Ovary (tissue), 3 donors: ENCODE measurements around the gene CYYR1.

ENCODE experiments used
- POLR2A ChIP-seq: fragments of 450-650 bp; IDR thresholded peaks from one replicate; pipeline ENCODE4 v1.6.1; 2017; ENCODE audit warnings: antibody characterized with exemption, mild to moderate bottlenecking, moderate library complexity
- TF ChIP-seq, protein P1 (sequence below), 3 donors: fragments of 450-650 bp in 2 of 3; fragments of 200-600 bp in 1 of 3; IDR thresholded peaks; one replicate each; pipeline versions ENCODE4 v1.5.1 to v1.8.0; 2016 to 2022; ENCODE audit warnings: antibody characterized with exemption in 3 of 3, mild to moderate bottlenecking in 1 of 3
- donor health status: DM: no; HTN: no; CAD: no.

DNA sequence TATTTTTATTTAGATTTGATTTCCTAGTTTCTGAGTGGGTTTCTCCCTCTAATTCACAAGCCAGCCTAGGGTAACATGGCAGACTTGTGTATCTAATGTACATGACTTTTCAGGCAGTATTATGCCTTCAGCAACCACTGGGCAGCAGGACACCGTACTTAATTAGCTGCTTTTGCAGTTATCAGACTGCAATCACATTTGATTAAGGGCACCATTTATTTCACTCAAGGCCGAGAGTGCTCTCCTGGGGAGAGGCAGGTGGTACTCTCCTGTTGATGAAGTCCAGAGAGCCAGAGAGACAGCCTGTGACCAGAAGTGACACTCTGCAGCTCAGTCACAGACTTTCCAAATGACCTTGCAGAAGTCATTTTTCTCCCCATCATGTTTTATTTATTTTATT is 18.7 kb downstream of the CYYR1 start:
- TF ChIP-seq, protein P1, sequence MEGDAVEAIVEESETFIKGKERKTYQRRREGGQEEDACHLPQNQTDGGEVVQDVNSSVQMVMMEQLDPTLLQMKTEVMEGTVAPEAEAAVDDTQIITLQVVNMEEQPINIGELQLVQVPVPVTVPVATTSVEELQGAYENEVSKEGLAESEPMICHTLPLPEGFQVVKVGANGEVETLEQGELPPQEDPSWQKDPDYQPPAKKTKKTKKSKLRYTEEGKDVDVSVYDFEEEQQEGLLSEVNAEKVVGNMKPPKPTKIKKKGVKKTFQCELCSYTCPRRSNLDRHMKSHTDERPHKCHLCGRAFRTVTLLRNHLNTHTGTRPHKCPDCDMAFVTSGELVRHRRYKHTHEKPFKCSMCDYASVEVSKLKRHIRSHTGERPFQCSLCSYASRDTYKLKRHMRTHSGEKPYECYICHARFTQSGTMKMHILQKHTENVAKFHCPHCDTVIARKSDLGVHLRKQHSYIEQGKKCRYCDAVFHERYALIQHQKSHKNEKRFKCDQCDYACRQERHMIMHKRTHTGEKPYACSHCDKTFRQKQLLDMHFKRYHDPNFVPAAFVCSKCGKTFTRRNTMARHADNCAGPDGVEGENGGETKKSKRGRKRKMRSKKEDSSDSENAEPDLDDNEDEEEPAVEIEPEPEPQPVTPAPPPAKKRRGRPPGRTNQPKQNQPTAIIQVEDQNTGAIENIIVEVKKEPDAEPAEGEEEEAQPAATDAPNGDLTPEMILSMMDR (IDR thresholded peaks at IDR 0.05): no peak
- no peak for TF ChIP-seq POLR2A
